HepG2 (cell line): ENCODE data around the gene TTC39B. TPM values are rescaled to one million over a fixed set of nuclear protein-coding genes. Genes with fewer than 3 reads are reported as not detected.

Source experiments
- ATAC-seq: fragments of 200-7000 bp; cut with Tn5 transposase; 3 replicates; pipeline ENCODE4 v1.9.1; 2020; ENCODE audit warnings: mild to moderate bottlenecking, moderate library complexity
- BruUV-seq: library from RNA; stranded (reverse); fragments of 400-500 nt; replicated peaks from 2 replicates; lab custom pipeline; 2021; lab: Mats Ljungman, UMichigan
- CTCF ChIA-PET: fragments of 300-600 bp; formaldehyde crosslinking; extraction: SDS; loops from one replicate; lab custom pipeline; 2021; ENCODE audit warnings: low total read pairs, inconsistent platforms, low intra/inter-chr PET ratio; lab: Yijun Ruan, JAX
- POLR2A ChIA-PET: fragments of 350-600 bp; sonication (Branson Sonifier 250); formaldehyde crosslinking; loops from one replicate; lab custom pipeline; 2020; ENCODE audit warnings: antibody characterized with exemption, inconsistent platforms; lab: Yijun Ruan, JAX
- DNase-seq: peaks from one replicate; pipeline ENCODE4 v3.0.0-alpha.2; 2015; ENCODE audit warnings: low spot score
- FAIRE-seq: peaks from 3 replicates; lab custom pipeline; 2011; peaks lifted over from hg19 to GRCh38; lab: Jason Lieb, UNC
- H2AFZ ChIP-seq: one replicate; pipeline ENCODE4 v1.6.1; 2011; ENCODE audit warnings: low read length, inconsistent platforms
- H3K27ac ChIP-seq: fragments of 300-600 bp; 3 replicates; pipeline ENCODE4 v1.8.0; 2011; ENCODE audit warnings: mixed run types, mild to moderate bottlenecking, mixed read lengths, low read length, inconsistent platforms; ENCODE audit not compliant: insufficient read depth; ENCODE audit errors: extremely low read length
- H3K27me3 ChIP-seq, 2 experiments: fragments of 200-600 bp in 1 of 2; 2 replicates in 1 of 2; 3 replicates in 1 of 2; pipeline versions ENCODE4 v1.6.0 to v1.8.0; 2011; ENCODE audit warnings: low read length in 2 of 2, mild to moderate bottlenecking in 2 of 2, moderate library complexity in 2 of 2, inconsistent platforms in 1 of 2; ENCODE audit not compliant: insufficient read depth in 2 of 2, control insufficient read depth in 1 of 2
- H3K36me3 ChIP-seq, 2 experiments: fragments of 200-600 bp in 1 of 2; replicated peaks in 1 of 2; 2 replicates in 1 of 2; 3 replicates in 1 of 2; pipeline versions ENCODE4 v1.5.1 to v1.8.0; 2011; ENCODE audit warnings: low read length in 2 of 2, inconsistent platforms in 1 of 2; ENCODE audit not compliant: insufficient read depth in 2 of 2, control insufficient read depth in 1 of 2
- H3K4me1 ChIP-seq: 2 replicates; pipeline ENCODE4 v1.5.1; 2012; ENCODE audit warnings: low read length, inconsistent platforms; ENCODE audit not compliant: insufficient read depth
- H3K4me2 ChIP-seq: 2 replicates; pipeline ENCODE4 v1.6.0; 2011; ENCODE audit warnings: low read depth, low read length, inconsistent platforms
- H3K4me3 ChIP-seq, 3 experiments: fragments of 200-600 bp in 1 of 3; sonication (generic), shearing (Covaris generic) in 1 of 3; replicated peaks in 1 of 3; 2 replicates each; pipeline ENCODE4 v1.5.1; 2011 to 2016; ENCODE audit warnings: low read length in 3 of 3, inconsistent platforms in 2 of 3, low read depth in 2 of 3, mild to moderate bottlenecking in 2 of 3, control low read depth in 1 of 3, mixed read lengths in 1 of 3; ENCODE audit not compliant: insufficient read depth in 1 of 3
- H3K79me2 ChIP-seq: one replicate; pipeline ENCODE4 v1.6.1; 2011; ENCODE audit warnings: low read length, inconsistent platforms; ENCODE audit not compliant: insufficient read depth
- H3K9ac ChIP-seq: 2 replicates; pipeline ENCODE4 v1.6.0; 2011; ENCODE audit warnings: mild to moderate bottlenecking, low read depth, low read length, inconsistent platforms; ENCODE audit not compliant: insufficient read depth
- H3K9me3 ChIP-seq: 2 replicates; pipeline ENCODE4 v1.5.1; 2012; ENCODE audit warnings: mild to moderate bottlenecking, low read length
- H4K20me1 ChIP-seq: 2 replicates; pipeline ENCODE4 v1.6.0; 2011; ENCODE audit warnings: inconsistent platforms, mild to moderate bottlenecking, low read length, moderate library complexity; ENCODE audit not compliant: insufficient read depth
- ATF7 ChIP-seq, 2 experiments: fragments of 450-650 bp in 1 of 2; sonication (generic) in 1 of 2; formaldehyde crosslinking in 1 of 2; IDR thresholded peaks; 2 replicates each; pipeline versions ENCODE4 v1.4.0 to v1.6.1; 2016 to 2020; ENCODE audit warnings: antibody characterized with exemption in 1 of 2, mild to moderate bottlenecking in 1 of 2, missing genetic modification reagents in 1 of 2
- CREB1 ChIP-seq, 2 experiments: fragments of 450-650 bp in 1 of 2; IDR thresholded peaks; 2 replicates each; pipeline ENCODE4 v1.6.1; 2016 to 2017; ENCODE audit warnings: control low read depth in 1 of 2, mild to moderate bottlenecking in 1 of 2, missing compliant biosample characterization in 1 of 2, missing genetic modification characterization in 1 of 2
- SALL1 ChIP-seq: sonication (generic); formaldehyde crosslinking; IDR thresholded peaks from 2 replicates; pipeline ENCODE4 v1.8.0; 2022; ENCODE audit warnings: mild to moderate bottlenecking, missing genetic modification reagents
- ZNF616 ChIP-seq: sonication (generic); formaldehyde crosslinking; IDR thresholded peaks from 2 replicates; pipeline ENCODE4 v1.5.0; 2020; ENCODE audit warnings: low read depth, mild to moderate bottlenecking, missing genetic modification reagents
- ZNF7 ChIP-seq: IDR thresholded peaks from 2 replicates; pipeline ENCODE4 v1.6.1; 2016; ENCODE audit warnings: missing biosample characterization, missing genetic modification reagents
- WGBS: methylation state at CpG from one replicate; pipeline ENCODE4 v1.1.6; 2017; ENCODE audit warnings: low lambda C conversion rate; 5-methylcytosine and 5-hydroxymethylcytosine counted together
- in situ Hi-C: cut with HindIII; loops from 2 replicates; pipeline ENCODE4 v1.10.0; 2017; ENCODE audit warnings: low pct_unique_long_range_greater_than_20kb; ENCODE audit not compliant: extremely low pct_ligation_motif_present
- intact Hi-C: fragments of 100-400 bp; cut with micrococcal nuclease; formaldehyde crosslinking; loops from one replicate; pipeline ENCODE4 v1.10.0; 2022; ENCODE audit not compliant: unreplicated experiment
- polyA plus RNA-seq, 8 experiments: library from polyadenylated mRNA; depleted of rRNA in 3 of 8; stranded (reverse) in 7 of 8; unstranded in 1 of 8; fragments of >200 nt; fragmentation: Illumina TruSeq in 4 of 8; extraction: Trizol in 4 of 8; gene quantifications; 2 replicates each; pipeline versions ENCODE4 v1.2.1 to v1.2.3, GENCODE V29; 2011 to 2016; ENCODE audit warnings: low read depth in 4 of 8, missing spikeins in 1 of 8, mixed read lengths in 1 of 8; ENCODE audit not compliant: insufficient read depth in 1 of 8
- total RNA-seq, 5 experiments: library from RNA; depleted of rRNA; stranded (reverse); fragments of >200 nt; fragmentation: Illumina TruSeq; extraction: Trizol; gene quantifications; 2 replicates each; pipeline ENCODE4 v1.2.3, GENCODE V29; 2016; ENCODE audit warnings: low read depth in 1 of 5

Gene TTC39B
- total and polyA plus RNA-seq, 2 of the 13 experiments (the other 11 are each of a cell fraction or from before 2014, with no cell fraction given): 14.3 to 19.4 TPM

GRCh38 chr9:15300218-15300617 is 6.8 kb downstream of the TTC39B start:
- whole genome bisulfite sequencing: 100% methylated on average over 1 of the region's 1 CpG
- Histone ChIP-seq H3K79me2 (peaks cover 70% of the 10 kb centered on the region), H3K9ac (no peak overlapping the region), H3K4me2 (no peak overlapping the region), H3K27me3 (no peaks in the 10 kb centered on the region), H3K9me3 (no peaks in the 10 kb centered on the region), H4K20me1 (no peaks in the 10 kb centered on the region), H3K36me3 (peaks cover 0 to 6% of the 10 kb centered on the region in 2 experiments; a peak in 3 of 5 replicates), H3K4me1 (peaks cover 71% of the 10 kb centered on the region), H3K4me3 (no peak overlapping the region), H2AFZ (no peak overlapping the region), H3K27ac (no peak overlapping the region)
- in situ Hi-C loops (no loop called here), intact Hi-C loops (no loop called here)
- FAIRE-seq: no peak
- no peak for ATAC-seq
- TF ChIP-seq ZNF616 (CRISPR knock-in tag) (no peak), ZNF7 (CRISPR knock-in tag) (peak; percentile 40; the same call in 1 of the 2 replicates)
- POLR2A ChIA-PET: no interaction called here
- DNase-seq: no peak
- no TSS peak for BruUV-seq
- CTCF ChIA-PET: no interaction called here

- H3K4me3 ChIP-seq: no peak overlapping the region
- H3K79me2 ChIP-seq: peaks cover 63% of the 10 kb centered on the region
- H3K27ac ChIP-seq: no peak overlapping the region
- peaks cover 0 to 6% of the 10 kb centered on the region in 2 experiments; a peak in 3 of 5 replicates for H3K36me3 ChIP-seq
- in situ Hi-C loops: loop anchor here (25.0 kb wide), 1 partner anchor 113 kb away; the partner anchor contains the start of gene SNAPC3
- POLR2A ChIA-PET: no interaction called here
- DNase-seq: no peak
- no peaks in the 10 kb centered on the region for H3K27me3 ChIP-seq
- CTCF ChIA-PET: no interaction called here
- intact Hi-C loops: no loop called here
- 92% methylated on average over 6 of the region's 6 CpGs for WGBS
- H3K4me2 ChIP-seq: no peak overlapping the region
- FAIRE-seq: no peak
- BruUV-seq: no TSS peak
- H3K9me3 ChIP-seq: no peaks in the 10 kb centered on the region
- peaks cover 71% of the 10 kb centered on the region for H3K4me1 ChIP-seq
- H3K9ac ChIP-seq: no peak overlapping the region
- no peak for ATAC-seq
- H4K20me1 ChIP-seq: no peaks in the 10 kb centered on the region
- no peak overlapping the region for H2AFZ ChIP-seq
- TF ChIP-seq CREB1 (IDR thresholded peaks at IDR 0.05): peak; percentile 53
- no peak for TF ChIP-seq CREB1 (CRISPR knock-in tag; IDR thresholded peaks at IDR 0.05)
- peak; percentile 77 for TF ChIP-seq ATF7 (IDR thresholded peaks at IDR 0.05)
- no peak for TF ChIP-seq ATF7 (CRISPR knock-in tag; IDR thresholded peaks at IDR 0.05)
- no peak for TF ChIP-seq SALL1
These were observed 7.6 kb downstream of the TTC39B start for GRCh38 chr9:15299374-15299939.
